A549 (cell line): ENCODE measurements around the gene UTF1. TPM values are rescaled to one million over a fixed set of nuclear protein-coding genes. Genes with fewer than 3 reads are reported as not detected.

ENCODE experiments used
- ATAC-seq, 2 experiments: fragments of 200-7000 bp in 1 of 2; fragments of >200 bp in 1 of 2; cut with Nextera tagmentation in 1 of 2; cut with Tn5 transposase in 1 of 2; 3 replicates each; pipeline versions ENCODE4 v1.8.0 to v1.9.1; 2018 to 2020; ENCODE audit warnings: mild to moderate bottlenecking in 1 of 2, moderate library complexity in 1 of 2
- CTCF ChIA-PET: fragments of 300-600 bp; sonication (Branson Sonifier 250); formaldehyde crosslinking; extraction: SDS; loops from one replicate; lab custom pipeline; 2021; ENCODE audit warnings: antibody characterized with exemption, inconsistent platforms; lab: Yijun Ruan, JAX
- POLR2A ChIA-PET: fragments of 350-600 bp; formaldehyde crosslinking; extraction: SDS; loops from one replicate; lab custom pipeline; 2021; ENCODE audit warnings: antibody characterized with exemption, inconsistent platforms; lab: Yijun Ruan, JAX
- DNase-seq, 2 experiments: peaks; one replicate each; pipeline versions ENCODE4 v3.0.0 to v3.0.0-alpha.2; 2011 to 2016; ENCODE audit warnings: low read depth in 1 of 2, low spot score in 1 of 2
- FAIRE-seq: peaks from 2 replicates; lab custom pipeline; 2011; peaks lifted over from hg19 to GRCh38; lab: Jason Lieb, UNC
- H3K27ac ChIP-seq, 2 experiments: fragments of >200 bp; sonication (Bioruptor Twin); formaldehyde crosslinking; 3 replicates each; pipeline ENCODE4 v1.5.1; 2016 to 2017
- H3K4me1 ChIP-seq: fragments of >200 bp; sonication (Bioruptor Twin); formaldehyde crosslinking; 3 replicates; pipeline ENCODE4 v1.6.1; 2016
- H3K4me2 ChIP-seq: fragments of >200 bp; sonication (Bioruptor Twin); formaldehyde crosslinking; 3 replicates; pipeline ENCODE4 v1.6.1; 2016
- H3K4me3 ChIP-seq: fragments of >200 bp; sonication (Bioruptor Twin); formaldehyde crosslinking; 3 replicates; pipeline ENCODE4 v1.5.1; 2016
- H3K9me3 ChIP-seq: fragments of >200 bp; sonication (Bioruptor Twin); formaldehyde crosslinking; 3 replicates; pipeline ENCODE4 v1.6.1; 2016
- CBX8 ChIP-seq: fragments of 200-600 bp; sonication (generic); IDR thresholded peaks from 2 replicates; pipeline ENCODE4 v1.6.1; 2016
- CEBPB ChIP-seq, 2 experiments: fragments of >200 bp in 1 of 2; sonication (Bioruptor Twin) in 1 of 2; formaldehyde crosslinking in 1 of 2; IDR thresholded peaks; 2 replicates each; pipeline ENCODE4 v1.6.1; 2012 to 2016
- EHMT2 ChIP-seq: fragments of 200-600 bp; sonication (generic); IDR thresholded peaks from 2 replicates; pipeline ENCODE4 v1.6.1; 2016; ENCODE audit warnings: antibody characterized with exemption, low read depth, mild to moderate bottlenecking, moderate library complexity
- GATA3 ChIP-seq: IDR thresholded peaks from 2 replicates; pipeline ENCODE4 v1.6.1; 2012; ENCODE audit warnings: borderline replicate concordance
- HEYL ChIP-seq: fragments of 250-450 bp; sonication (Bioruptor Pico); IDR thresholded peaks from 2 replicates; pipeline ENCODE4 v1.8.0; 2021; ENCODE audit warnings: mild to moderate bottlenecking, moderate library complexity
- HOXB5 ChIP-seq: fragments of 250-450 bp; sonication (Bioruptor Pico); IDR thresholded peaks from 2 replicates; pipeline ENCODE4 v1.5.0; 2020; ENCODE audit warnings: mild to moderate bottlenecking, moderate library complexity
- KDM5A ChIP-seq: fragments of 200-600 bp; sonication (generic); IDR thresholded peaks from 2 replicates; pipeline ENCODE4 v1.6.1; 2016; ENCODE audit warnings: antibody characterized with exemption, mild to moderate bottlenecking
- MYC ChIP-seq: IDR thresholded peaks from 2 replicates; pipeline ENCODE4 v1.6.1; 2012; ENCODE audit warnings: mild to moderate bottlenecking, inconsistent platforms, low read length, improper control_type of control experiment, borderline replicate concordance
- NR3C1 ChIP-seq: fragments of >200 bp; sonication (Bioruptor Twin); formaldehyde crosslinking; IDR thresholded peaks from 3 replicates; pipeline ENCODE4 v1.6.1; 2017
- POLR2AphosphoS2 ChIP-seq: conservative IDR thresholded peaks from 2 replicates; pipeline ENCODE4 v1.6.1; 2012; ENCODE audit warnings: low read length, improper control_type of control experiment, inconsistent platforms
- RAD21 ChIP-seq, 2 experiments: fragments of >200 bp in 1 of 2; sonication (Bioruptor Twin) in 1 of 2; formaldehyde crosslinking in 1 of 2; IDR thresholded peaks in 1 of 2; conservative IDR thresholded peaks in 1 of 2; 2 replicates in 1 of 2; 3 replicates in 1 of 2; pipeline ENCODE4 v1.6.1; 2012 to 2018; ENCODE audit warnings: inconsistent platforms in 1 of 2
- RARB ChIP-seq: fragments of 250-450 bp; sonication (Bioruptor Pico); IDR thresholded peaks from 2 replicates; pipeline ENCODE4 v1.8.0; 2021; ENCODE audit warnings: mild to moderate bottlenecking, moderate library complexity
- REST ChIP-seq: fragments of 200-600 bp; sonication (generic); IDR thresholded peaks from 2 replicates; pipeline ENCODE4 v1.6.1; 2016; ENCODE audit warnings: antibody characterized with exemption, mild to moderate bottlenecking, moderate library complexity
- USF2 ChIP-seq: fragments of 450-650 bp; IDR thresholded peaks from 2 replicates; pipeline ENCODE4 v1.6.1; 2014; ENCODE audit warnings: antibody characterized with exemption
- WGBS: methylation state at CpG from one replicate; pipeline ENCODE4 v1.1.6; 2017; ENCODE audit errors: missing lambda C conversion rate; 5-methylcytosine and 5-hydroxymethylcytosine counted together
- polyA plus RNA-seq, 4 experiments: library from polyadenylated mRNA; depleted of rRNA in 3 of 4; stranded (reverse); fragments of >200 nt; fragmentation: RNase III in 1 of 4; extraction: RNeasy Plus Mini Kit Qiagen cat#74134 plus additional on column Dnase treatment in 1 of 4; gene quantifications; 2 replicates in 3 of 4; 3 replicates in 1 of 4; pipeline ENCODE4 v1.2.3, GENCODE V29; 2011 to 2017
- TF ChIP-seq, protein P1 (sequence below): fragments of >200 bp; sonication (Bioruptor Twin); formaldehyde crosslinking; IDR thresholded peaks from 3 replicates; pipeline ENCODE4 v1.6.1; 2016
- TF ChIP-seq, protein P2 (sequence below): fragments of >200 bp; sonication (Bioruptor Twin); formaldehyde crosslinking; IDR thresholded peaks from 2 replicates; pipeline ENCODE4 v1.6.1; 2016
- TF ChIP-seq, protein P3 (sequence below): IDR thresholded peaks from 2 replicates; pipeline ENCODE4 v1.6.1; 2012; ENCODE audit warnings: low read depth, borderline replicate concordance

The UTF1 gene
- polyA plus RNA-seq, 2 of the 4 experiments (the other 2 are of a cell fraction) = not detected

- FAIRE-seq (no peak), DNase-seq (no peak), ATAC-seq (no peak)
- Histone ChIP-seq H3K9me3 (no peaks in the 10 kb centered on the region), H3K4me1 (peaks cover 4% of the 10 kb centered on the region; the same call in 1 of the 3 replicates), H3K4me2 (no peak overlapping the region), H3K27ac (no peak overlapping the region), H3K4me3 (no peak overlapping the region)
- TF ChIP-seq CBX8 = no peak
- no peak for TF ChIP-seq CEBPB (IDR thresholded peaks at IDR 0.05)
- no peak for TF ChIP-seq RAD21 (conservative IDR thresholded peaks at IDR 0.05 in 1 of 2, IDR thresholded peaks at IDR 0.05 in 1 of 2)
- no peak for TF ChIP-seq EHMT2
- TF ChIP-seq, protein P1, sequence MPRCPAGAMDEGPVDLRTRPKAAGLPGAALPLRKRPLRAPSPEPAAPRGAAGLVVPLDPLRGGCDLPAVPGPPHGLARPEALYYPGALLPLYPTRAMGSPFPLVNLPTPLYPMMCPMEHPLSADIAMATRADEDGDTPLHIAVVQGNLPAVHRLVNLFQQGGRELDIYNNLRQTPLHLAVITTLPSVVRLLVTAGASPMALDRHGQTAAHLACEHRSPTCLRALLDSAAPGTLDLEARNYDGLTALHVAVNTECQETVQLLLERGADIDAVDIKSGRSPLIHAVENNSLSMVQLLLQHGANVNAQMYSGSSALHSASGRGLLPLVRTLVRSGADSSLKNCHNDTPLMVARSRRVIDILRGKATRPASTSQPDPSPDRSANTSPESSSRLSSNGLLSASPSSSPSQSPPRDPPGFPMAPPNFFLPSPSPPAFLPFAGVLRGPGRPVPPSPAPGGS = no peak
- TF ChIP-seq, protein P2, sequence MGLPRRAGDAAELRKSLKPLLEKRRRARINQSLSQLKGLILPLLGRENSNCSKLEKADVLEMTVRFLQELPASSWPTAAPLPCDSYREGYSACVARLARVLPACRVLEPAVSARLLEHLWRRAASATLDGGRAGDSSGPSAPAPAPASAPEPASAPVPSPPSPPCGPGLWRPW = no peak
- no peak for TF ChIP-seq RARB (CRISPR knock-in tag)
- no peak for TF ChIP-seq HEYL (CRISPR knock-in tag)
- no peak for TF ChIP-seq HOXB5 (CRISPR knock-in tag)
- TF ChIP-seq USF2 = no peak
- TF ChIP-seq, protein P3, sequence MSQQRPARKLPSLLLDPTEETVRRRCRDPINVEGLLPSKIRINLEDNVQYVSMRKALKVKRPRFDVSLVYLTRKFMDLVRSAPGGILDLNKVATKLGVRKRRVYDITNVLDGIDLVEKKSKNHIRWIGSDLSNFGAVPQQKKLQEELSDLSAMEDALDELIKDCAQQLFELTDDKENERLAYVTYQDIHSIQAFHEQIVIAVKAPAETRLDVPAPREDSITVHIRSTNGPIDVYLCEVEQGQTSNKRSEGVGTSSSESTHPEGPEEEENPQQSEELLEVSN = no peak
- no peak for TF ChIP-seq POLR2AphosphoS2
- TF ChIP-seq GATA3 = no peak
- no peak for TF ChIP-seq REST
- TF ChIP-seq MYC = no peak
- no peak for TF ChIP-seq NR3C1
- ChIA-PET POLR2A (no interaction called here), CTCF (interaction anchor here (0.9 to 4.3 kb wide), 5 partner anchors 14 to 135 kb away, joined by 3 to 21 read pairs (median 4); no protein-coding TSS in a partner anchor)
- 88% methylated on average over 10 of the region's 12 CpGs for WGBS
Measured at GRCh38 chr10:133277993-133278576, 48.1 kb downstream of the UTF1 start.

DNA sequence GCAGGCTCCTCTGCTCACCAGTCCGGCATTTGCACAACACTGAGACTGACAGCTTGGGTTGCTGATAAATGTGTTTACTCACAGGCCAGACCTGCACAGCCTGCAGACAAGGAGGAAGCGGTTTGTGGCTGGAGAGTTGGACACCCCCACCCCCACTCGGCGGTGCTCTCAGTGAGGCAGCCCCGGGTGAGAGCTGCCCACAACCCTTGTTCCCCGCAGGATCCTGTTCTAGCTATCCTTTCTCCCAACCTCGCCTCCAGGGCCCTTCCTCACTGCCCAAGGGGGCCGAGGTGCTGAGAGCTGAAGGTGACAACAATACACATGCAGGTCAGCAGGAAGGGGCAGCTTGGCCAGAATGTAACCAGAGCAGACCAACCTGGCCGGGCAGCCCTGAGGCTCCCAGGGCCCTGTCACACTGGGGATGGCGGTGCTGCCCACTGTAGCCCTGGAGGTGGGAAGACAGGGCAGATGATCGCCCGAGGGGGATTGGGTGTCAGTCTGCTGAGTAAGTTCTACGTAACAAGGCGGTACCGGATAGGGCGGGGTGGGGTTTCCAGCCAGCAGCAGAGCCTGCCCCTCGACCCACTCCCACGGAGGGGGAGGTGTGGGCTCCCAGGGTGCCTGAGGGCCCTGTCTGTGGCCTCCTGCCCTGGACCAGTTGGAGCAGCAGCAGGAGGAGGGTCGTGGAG is 48.7 kb downstream of the UTF1 start:
- H3K27ac ChIP-seq = no peak overlapping the region; a peak in 1 of 6 replicates
- TF ChIP-seq KDM5A (no peak), USF2 (no peak)
- ChIA-PET CTCF (interaction anchor here (0.9 to 4.3 kb wide), 5 partner anchors 15 to 135 kb away, joined by 3 to 21 read pairs (median 4); no protein-coding TSS in a partner anchor), POLR2A (no interaction called here)
- H3K4me3 ChIP-seq = no peak overlapping the region
- ATAC-seq (peak; percentile 1 to 50; a peak in 3 of 6 replicates), FAIRE-seq (no peak), DNase-seq (no peak)
- peaks cover 4% of the 10 kb centered on the region; the same call in 1 of the 3 replicates for H3K4me1 ChIP-seq
- H3K9me3 ChIP-seq = no peaks in the 10 kb centered on the region
- H3K4me2 ChIP-seq = no peak overlapping the region
- 58% methylated on average over 18 of the region's 19 CpGs for WGBS
